Hematopoietic multipotent progenitor cell treated with erythropoietin and hydrocortisone succinate and interleukin-3 and kit ligand, for 6 days (in vitro differentiated cells): ENCODE results near the gene RASA2.

ENCODE experiments used
- DNase-seq: peaks from one replicate; pipeline ENCODE4 v3.0.0-alpha.2; 2015

RASA2 gene

GRCh38 chr3:141538568-141539240, 51.9 kb downstream of the RASA2 start:
- no peak for DNase-seq

GRCh38 chr3:141539431-141540187, 52.8 kb downstream of the RASA2 start:
- no peak for DNase-seq

GRCh38 chr3:141540531-141540930, 53.7 kb downstream of the RASA2 start:
- no peak for DNase-seq

GRCh38 chr3:141542202-141542969, 55.6 kb downstream of the RASA2 start:
- DNase-seq: no peak

GRCh38 chr3:141542989-141543388, 56.2 kb downstream of the RASA2 start:
- no peak for DNase-seq

- peak; percentile 36 for DNase-seq
Observed at GRCh38 chr3:141544697-141545096, 57.9 kb downstream of the RASA2 start.

GRCh38 chr3:141546081-141546480, 59.3 kb downstream of the RASA2 start:
- no peak for DNase-seq

- no peak for DNase-seq
Observed at GRCh38 chr3:141546586-141546985, 59.8 kb downstream of the RASA2 start.

- no peak for DNase-seq
Observed at GRCh38 chr3:141547791-141548190, 61.0 kb downstream of the RASA2 start.

GRCh38 chr3:141550926-141551665, 64.3 kb downstream of the RASA2 start:
- no peak for DNase-seq

GRCh38 chr3:141552440-141552991, 65.7 kb downstream of the RASA2 start:
- no peak for DNase-seq

GRCh38 chr3:141553055-141553454, 66.2 kb downstream of the RASA2 start:
- DNase-seq: peak; percentile 78

- DNase-seq: no peak
Observed at GRCh38 chr3:141556034-141556433, 69.2 kb downstream of the RASA2 start.

- peak; percentile 73 for DNase-seq
Observed at GRCh38 chr3:141557961-141558706, 71.3 kb downstream of the RASA2 start.

- peak; percentile 80 for DNase-seq
Observed at GRCh38 chr3:141561426-141562034, 74.7 kb downstream of the RASA2 start.

GRCh38 chr3:141564241-141564640, 77.4 kb downstream of the RASA2 start:
- no peak for DNase-seq

- no peak for DNase-seq
Observed at GRCh38 chr3:141570068-141570467, 83.2 kb downstream of the RASA2 start.

GRCh38 chr3:141575879-141576743, 89.3 kb downstream of the RASA2 start:
- peak; percentile 73 for DNase-seq

GRCh38 chr3:141576744-141577052, 89.9 kb downstream of the RASA2 start:
- DNase-seq: no peak

GRCh38 chr3:141578202-141578973, 91.6 kb downstream of the RASA2 start:
- no peak for DNase-seq
